ENCODE results near the gene CNIH2. TPM values are rescaled to one million over a fixed set of nuclear protein-coding genes. Genes with fewer than 3 reads are reported as not detected.
"Not testable (repeated sequence)": the region's sequence is repeated elsewhere in the genome, so short reads cannot be mapped to it uniquely, and the experiment has no call there.

Gene CNIH2
- total RNA-seq, 1 experiment from 2014 or later = 5.8 TPM

DNA sequence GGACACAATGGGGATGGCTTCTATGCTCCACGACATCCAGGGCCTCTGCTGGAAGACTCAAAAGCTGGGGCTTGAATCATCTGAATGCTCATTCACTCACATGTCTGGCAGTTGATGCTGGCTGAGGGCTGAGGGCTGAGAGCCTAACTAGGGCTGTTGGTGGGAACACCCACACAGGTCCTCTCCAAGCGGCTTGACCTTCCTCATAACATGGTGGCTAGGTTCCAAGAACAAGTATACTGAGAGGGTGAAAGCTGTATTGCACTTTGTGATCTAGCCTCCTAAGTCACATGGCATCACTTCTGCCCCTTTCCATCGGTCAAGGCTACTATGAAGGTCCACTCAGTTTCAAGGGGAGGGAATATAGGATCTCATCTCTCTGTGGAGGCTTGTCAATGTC, 21.2 kb downstream of the CNIH2 start:
- Histone ChIP-seq H3K27me3 (no peaks in the 10 kb centered on the region), H3K4me1 (no peaks in the 10 kb centered on the region), H3K27ac (no peak overlapping the region), H3K36me3 (no peaks in the 10 kb centered on the region), H3K4me3 (no peak overlapping the region), H3K9me3 (replicated peaks) (no peaks in the 10 kb centered on the region)
- no peak for DNase-seq

DNA sequence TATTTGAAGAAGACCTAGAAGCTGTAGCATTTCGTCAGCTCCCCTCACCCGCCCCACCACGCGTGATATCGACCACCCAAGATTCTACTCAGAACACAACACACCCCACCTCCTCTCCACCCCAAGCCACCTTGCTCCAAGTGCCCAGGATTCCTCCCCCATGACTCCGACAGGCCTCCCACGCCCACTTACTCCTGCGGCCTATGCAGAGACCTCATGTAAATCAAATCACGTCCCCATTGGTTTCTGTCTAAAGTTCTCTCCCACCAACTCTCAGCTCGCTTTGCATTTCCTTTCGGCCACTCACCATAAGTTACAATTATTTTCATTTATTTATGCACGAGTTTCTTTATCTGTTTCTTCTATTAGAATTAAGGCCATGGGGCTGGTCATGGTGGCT, 24.7 kb downstream of the CNIH2 start:
- no peak overlapping the region for H3K4me3 ChIP-seq
- H3K27ac ChIP-seq = no peak overlapping the region
- no peaks in the 10 kb centered on the region for H3K9me3 ChIP-seq (replicated peaks)
- H3K36me3 ChIP-seq = no peaks in the 10 kb centered on the region
- DNase-seq = no peak
- H3K4me1 ChIP-seq = no peaks in the 10 kb centered on the region
- H3K27me3 ChIP-seq = no peaks in the 10 kb centered on the region

DNA sequence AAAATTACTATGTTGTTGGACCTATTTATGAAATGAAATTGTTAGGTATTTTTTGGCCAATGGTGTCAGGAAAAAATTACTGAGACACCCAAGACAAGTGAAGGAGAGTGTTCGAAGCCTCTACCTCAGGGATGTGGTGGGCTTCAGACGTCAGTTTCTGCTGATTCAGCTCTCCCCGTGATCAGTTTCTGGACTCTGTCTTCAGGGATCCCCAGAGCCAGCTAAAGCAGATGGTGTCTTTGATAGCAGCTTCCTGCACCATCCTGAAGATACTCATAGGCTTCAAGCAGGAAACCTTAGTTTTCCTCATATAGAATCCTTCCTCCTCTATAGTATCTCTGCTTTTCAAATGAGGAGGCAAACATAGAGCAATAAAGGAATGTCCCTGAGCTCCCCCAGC, 31.5 kb downstream of the CNIH2 start:
- no peak overlapping the region for H3K4me3 ChIP-seq
- H3K27me3 ChIP-seq = no peaks in the 10 kb centered on the region
- no peak overlapping the region for H3K27ac ChIP-seq

DNA sequence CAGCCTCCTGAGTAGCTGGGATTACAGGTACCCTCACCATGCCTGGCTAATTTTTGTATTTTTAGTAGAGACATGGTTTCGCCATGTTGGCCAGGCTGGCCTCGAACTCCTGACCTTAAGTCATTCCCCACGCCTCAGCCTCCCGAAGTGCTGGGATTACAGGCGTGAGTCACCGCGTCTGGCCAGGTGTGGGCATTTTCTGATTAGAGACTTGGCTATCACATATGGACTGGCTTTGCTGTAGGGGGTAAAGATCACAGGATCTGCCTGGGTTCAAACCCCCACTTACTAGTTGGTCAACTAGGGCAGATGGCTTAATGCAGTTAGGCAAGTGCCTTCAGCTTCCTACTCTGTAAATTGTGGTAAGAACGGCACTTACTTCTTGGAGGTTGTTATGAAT, 32.3 kb downstream of the CNIH2 start:
- Histone ChIP-seq H3K27me3 (no peaks in the 10 kb centered on the region), H3K4me3 (no peak overlapping the region), H3K4me1 (no peaks in the 10 kb centered on the region), H3K36me3 (no peaks in the 10 kb centered on the region), H3K27ac (no peak overlapping the region), H3K9me3 (replicated peaks) (no peaks in the 10 kb centered on the region)
- DNase-seq = no peak

More for the DNA sequence above, 31.5 kb downstream of the CNIH2 start:
- DNase-seq = no peak
- H3K36me3 ChIP-seq = no peaks in the 10 kb centered on the region
- no peaks in the 10 kb centered on the region for H3K4me1 ChIP-seq
- H3K9me3 ChIP-seq (replicated peaks) = no peaks in the 10 kb centered on the region

DNA sequence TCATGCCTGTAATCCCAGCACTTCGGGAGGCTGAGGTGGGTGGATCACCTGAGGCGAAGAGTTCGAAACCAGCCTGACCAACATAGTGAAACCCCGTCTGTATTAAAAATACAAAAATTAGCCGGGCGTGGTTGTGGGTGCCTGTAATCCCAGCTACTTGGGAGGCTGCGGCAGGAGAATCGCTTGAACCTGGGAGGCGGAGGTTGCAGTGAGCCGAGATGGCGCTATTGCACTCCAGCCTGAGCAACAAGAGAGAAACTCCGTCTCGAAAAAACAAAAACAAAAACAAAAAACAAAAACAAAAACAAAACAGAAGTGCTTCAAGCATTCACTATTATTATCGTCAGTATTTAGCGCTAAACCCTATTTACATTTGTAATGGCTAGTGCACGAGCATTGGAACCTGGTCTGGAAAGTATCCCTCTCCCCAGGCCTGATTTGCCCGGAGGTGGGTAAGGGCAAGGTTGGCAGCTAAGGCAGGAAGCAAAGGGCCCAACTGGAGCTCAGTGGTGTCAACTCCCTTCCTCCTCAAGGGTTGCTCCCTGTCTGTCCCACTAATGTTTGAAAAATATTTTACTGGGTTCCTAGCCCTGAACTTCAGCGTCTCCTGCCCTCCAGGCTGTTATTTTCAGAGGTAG, 32.9 kb downstream of the CNIH2 start:
- not testable (repeated sequence) for H3K27ac ChIP-seq; H3K9me3 ChIP-seq (replicated peaks); H3K4me3 ChIP-seq; DNase-seq; H3K27me3 ChIP-seq; H3K4me1 ChIP-seq; H3K36me3 ChIP-seq

DNA sequence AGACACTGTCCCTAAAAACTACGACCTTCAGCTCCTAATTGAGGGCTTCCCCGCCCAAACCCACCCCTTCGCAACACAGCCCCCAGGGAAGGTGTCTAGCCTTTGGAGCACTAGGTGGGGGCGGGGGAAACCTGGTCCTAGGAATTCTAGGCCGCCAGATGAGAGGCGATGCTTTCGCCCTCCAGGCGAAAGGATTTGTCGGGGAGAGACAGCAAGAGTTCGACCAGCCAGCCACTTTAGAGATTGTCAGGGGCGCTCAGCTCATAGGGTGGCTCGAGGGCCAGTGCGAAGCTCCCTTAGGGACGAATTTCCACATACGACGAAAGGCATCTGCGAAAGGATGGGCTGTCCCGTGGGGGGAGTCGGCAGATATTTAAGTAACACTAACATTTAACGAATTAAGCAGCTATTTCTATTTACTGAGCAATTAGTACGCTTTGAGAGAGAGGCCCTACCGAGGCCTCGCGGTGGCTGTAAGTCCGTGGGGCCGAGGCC, 33.5 kb downstream of the CNIH2 start:
- Histone ChIP-seq H3K4me1 (no peaks in the 10 kb centered on the region), H3K27ac (no peak overlapping the region), H3K4me3 (peak overlapping the region; percentile 59), H3K36me3 (no peaks in the 10 kb centered on the region), H3K27me3 (no peaks in the 10 kb centered on the region; the same call in 1 of the 2 replicates), H3K9me3 (replicated peaks) (no peaks in the 10 kb centered on the region)
- no peak for DNase-seq

DNA sequence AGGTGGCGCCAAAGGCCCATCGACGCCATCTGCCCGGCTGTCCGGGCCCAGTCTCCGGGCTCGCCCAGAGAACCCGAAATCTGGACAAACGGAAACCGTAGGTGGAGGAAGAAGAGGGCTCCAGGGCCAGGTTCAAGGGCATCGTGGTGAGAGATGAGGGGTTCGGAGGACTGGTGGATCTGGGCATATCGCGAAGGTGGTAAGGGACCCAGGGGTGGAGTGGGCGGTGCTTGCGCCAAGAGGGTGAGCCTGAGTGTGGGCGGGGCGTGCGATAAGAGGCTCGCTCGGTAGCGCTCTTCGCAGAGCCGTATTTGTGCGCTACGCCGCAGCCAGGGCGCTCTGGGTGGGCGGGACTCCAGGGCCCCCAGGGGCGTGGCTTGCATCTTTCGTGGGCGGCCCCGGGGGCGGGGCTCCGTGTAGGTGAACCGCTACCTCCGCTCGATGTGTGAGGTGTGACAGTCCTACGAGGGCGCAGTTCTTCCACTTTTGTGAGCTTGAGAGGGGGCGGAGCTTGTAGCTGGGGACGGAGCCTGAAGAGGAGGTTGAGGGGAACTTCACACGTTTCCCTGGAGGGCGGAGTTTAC, 34.1 kb downstream of the CNIH2 start:
- Histone ChIP-seq H3K9me3 (replicated peaks) (no peaks in the 10 kb centered on the region), H3K27ac (peak overlapping the region; percentile 39), H3K36me3 (no peaks in the 10 kb centered on the region), H3K4me3 (peak overlapping the region; percentile 59), H3K4me1 (no peaks in the 10 kb centered on the region), H3K27me3 (no peaks in the 10 kb centered on the region; the same call in 1 of the 2 replicates)
- DNase-seq = peak; percentile 87 to 91

DNA sequence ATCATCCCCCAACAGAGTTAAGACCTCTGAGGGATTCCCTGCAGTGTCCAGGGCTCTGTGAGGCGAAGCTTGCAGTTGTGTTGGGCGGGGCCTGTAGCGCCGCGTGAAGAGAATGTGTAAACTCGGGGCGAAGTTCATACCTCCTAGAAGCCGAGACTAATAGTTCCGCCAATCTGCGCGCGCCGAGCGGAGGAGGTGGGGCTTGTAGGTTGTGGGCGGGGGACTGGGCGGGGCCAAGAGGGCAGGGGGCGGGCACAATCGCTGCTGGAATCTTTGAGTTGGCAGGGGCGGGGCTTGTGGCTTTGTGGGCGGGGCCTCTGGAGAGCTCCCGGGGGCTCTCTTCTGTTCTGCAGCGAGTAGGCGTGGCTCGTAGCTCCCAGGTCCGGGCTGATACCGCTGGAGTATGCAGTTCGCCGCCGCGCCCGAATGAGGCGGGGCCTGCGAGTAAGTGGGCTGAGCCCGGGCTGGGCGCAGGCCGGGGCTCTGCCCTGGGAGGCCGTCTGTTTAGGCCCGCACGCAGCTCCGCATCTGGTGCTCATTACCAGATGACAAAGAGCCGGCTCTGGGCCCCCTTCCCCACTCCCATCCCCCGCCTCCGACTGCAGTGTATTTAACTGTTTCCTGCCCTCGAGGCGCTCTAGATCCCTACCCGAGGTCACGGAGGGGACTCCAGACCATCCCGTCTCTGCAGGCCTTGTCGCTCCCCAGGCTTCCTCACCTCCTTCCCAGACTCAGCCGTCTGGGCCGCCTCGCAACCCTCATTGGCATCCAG, 34.8 kb downstream of the CNIH2 start:
- Histone ChIP-seq H3K4me1 (peaks cover 3% of the 10 kb centered on the region; the same call in 1 of the 2 replicates), H3K9me3 (replicated peaks) (no peaks in the 10 kb centered on the region), H3K4me3 (peak overlapping the region; percentile 59), H3K36me3 (no peaks in the 10 kb centered on the region), H3K27ac (peak overlapping the region; percentile 39), H3K27me3 (no peaks in the 10 kb centered on the region; the same call in 1 of the 2 replicates)
- peak; percentile 98 to 99 for DNase-seq

DNA sequence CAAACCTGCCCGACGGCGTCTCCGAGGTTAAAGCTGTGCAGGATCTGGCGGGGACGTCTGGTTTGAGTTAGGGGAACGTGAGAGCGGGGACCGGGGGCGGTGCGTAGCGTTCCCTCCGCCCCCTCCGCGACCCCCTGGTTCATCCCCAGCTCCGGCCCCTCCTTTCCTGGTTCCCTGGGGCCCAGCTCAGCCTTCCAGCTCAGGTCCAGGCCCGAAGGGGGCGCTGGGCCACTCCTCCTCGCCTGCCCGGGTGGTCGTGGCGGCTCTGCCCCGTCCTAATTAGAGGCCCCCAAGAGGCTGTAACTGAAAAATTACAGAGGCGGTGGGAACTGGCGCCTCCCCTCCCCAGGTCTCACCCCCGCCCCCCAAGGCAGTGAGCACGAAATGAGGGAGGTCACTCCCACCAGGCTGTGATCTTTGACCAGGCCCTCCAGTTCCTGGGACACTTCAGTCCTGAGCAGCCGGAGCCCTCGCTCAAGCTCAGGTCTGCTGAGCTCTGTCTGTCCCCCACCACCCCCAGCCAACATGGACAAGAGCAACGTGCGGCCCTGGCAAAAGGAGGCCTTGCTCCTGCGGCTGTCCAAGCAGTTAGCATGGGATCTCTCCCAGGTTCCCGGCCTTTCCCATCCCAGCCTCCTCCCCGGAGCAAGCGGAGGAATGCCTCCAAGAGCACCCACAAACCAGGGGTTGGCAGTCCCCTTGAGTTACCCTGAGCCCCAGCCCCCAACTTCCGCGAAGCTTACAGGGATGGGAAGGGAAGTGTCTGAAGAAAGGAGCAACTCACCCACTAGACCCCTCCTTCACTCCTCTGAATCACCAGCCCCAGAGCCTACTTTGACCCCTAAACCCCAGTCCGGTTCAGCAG, 35.6 kb downstream of the CNIH2 start:
- no peaks in the 10 kb centered on the region for H3K9me3 ChIP-seq (replicated peaks)
- DNase-seq = no peak
- no peaks in the 10 kb centered on the region; the same call in 1 of the 2 replicates for H3K27me3 ChIP-seq
- H3K4me3 ChIP-seq = peak overlapping the region; percentile 59
- no peak overlapping the region; the same call in 1 of the 2 replicates for H3K27ac ChIP-seq
- no peaks in the 10 kb centered on the region for H3K36me3 ChIP-seq
- H3K4me1 ChIP-seq = peaks cover 8% of the 10 kb centered on the region

DNA sequence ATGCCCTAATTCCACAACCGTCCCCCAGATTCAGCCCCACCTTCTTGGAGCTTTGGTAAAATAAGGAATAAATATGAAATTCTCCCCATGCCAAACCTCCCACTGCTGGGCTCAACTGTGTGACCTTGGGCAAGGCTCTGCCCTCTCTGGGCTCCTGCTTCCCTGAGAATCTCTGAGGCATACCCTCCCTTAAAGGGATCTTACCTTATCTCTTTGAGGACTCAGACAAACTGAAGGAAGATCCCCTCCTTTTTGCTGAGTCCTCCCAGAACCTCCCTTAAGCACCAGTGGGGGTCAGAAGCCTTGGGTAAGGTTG, 36.2 kb downstream of the CNIH2 start:
- no peak overlapping the region for H3K4me3 ChIP-seq
- no peak overlapping the region for H3K27ac ChIP-seq
- DNase-seq = no peak
- no peaks in the 10 kb centered on the region; the same call in 1 of the 2 replicates for H3K27me3 ChIP-seq
- H3K9me3 ChIP-seq (replicated peaks) = no peaks in the 10 kb centered on the region
- no peaks in the 10 kb centered on the region for H3K36me3 ChIP-seq
- H3K4me1 ChIP-seq = peaks cover 11% of the 10 kb centered on the region

DNA sequence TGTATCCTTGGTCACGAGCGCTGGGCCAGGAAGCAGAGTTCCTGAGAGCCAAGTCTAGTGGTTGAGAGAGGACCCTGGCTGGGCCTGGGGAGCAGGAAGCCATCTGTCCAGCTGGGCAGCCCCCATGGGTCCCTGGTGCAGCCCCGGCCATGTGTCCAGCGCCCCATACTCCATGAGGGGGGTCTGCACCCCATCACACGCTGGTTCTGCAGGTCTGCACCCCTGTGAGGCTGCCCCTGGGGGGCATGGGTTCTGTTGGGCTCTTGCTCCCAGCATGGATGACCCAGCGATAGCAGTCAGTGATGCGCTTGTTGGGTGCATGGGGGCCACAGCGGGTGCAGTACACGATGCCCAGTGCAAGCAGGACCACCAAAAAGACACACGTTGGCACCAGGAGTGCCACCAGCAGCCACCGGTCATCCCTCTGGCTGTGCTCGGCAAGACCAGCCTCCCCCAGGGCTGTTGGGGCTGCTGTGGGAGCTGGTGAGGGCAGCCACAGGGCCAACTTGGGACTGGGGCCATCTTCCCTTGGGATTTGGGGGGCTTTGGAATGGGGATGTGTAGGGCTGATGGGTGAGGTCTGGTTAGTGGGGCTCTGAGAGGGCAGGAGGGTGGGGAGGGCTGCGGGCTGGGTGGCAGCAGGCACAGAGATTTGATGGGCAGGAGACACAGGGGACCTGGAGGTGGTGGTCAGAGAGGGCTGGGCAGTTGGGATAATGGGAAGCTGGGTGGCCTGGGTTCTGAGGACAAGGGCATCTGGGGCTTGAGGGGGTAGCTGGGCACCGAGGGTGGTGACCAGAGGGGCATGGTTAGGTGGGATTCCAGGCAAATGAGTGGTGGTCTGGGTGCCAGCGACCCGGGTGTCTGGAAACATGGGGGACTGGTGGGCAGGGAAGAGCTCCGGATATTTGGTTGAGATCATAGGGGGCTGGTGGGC, 36.9 kb downstream of the CNIH2 start:
- peaks cover 11% of the 10 kb centered on the region for H3K4me1 ChIP-seq
- DNase-seq = no peak
- no peaks in the 10 kb centered on the region for H3K9me3 ChIP-seq (replicated peaks)
- no peak overlapping the region for H3K27ac ChIP-seq
- no peaks in the 10 kb centered on the region for H3K36me3 ChIP-seq
- H3K4me3 ChIP-seq = no peak overlapping the region
- H3K27me3 ChIP-seq = no peaks in the 10 kb centered on the region; the same call in 1 of the 2 replicates

DNA sequence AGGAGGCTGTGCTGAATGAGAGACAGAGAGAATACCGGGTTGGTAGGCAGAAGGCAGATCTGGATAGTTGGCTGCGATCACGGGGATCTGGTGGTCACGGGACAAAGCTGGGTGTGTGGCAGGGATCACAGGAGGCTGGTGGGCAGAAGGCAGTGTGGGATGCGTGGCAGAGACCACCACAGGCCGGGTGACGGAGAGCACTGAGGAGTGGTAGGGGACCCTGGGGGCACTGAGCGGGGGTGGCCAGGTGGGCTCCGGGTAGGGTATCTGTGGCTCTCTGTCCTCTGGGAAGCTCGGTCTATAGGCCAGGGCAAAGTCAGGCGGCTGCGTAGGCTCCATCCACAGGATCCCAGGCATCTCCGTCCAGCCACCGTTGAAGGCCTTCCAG, 37.5 kb downstream of the CNIH2 start:
- H3K27ac ChIP-seq = no peak overlapping the region
- H3K9me3 ChIP-seq (replicated peaks) = no peaks in the 10 kb centered on the region
- peaks cover 11% of the 10 kb centered on the region for H3K4me1 ChIP-seq
- no peaks in the 10 kb centered on the region for H3K36me3 ChIP-seq
- H3K27me3 ChIP-seq = no peaks in the 10 kb centered on the region; the same call in 1 of the 2 replicates
- DNase-seq = no peak
- no peak overlapping the region for H3K4me3 ChIP-seq

DNA sequence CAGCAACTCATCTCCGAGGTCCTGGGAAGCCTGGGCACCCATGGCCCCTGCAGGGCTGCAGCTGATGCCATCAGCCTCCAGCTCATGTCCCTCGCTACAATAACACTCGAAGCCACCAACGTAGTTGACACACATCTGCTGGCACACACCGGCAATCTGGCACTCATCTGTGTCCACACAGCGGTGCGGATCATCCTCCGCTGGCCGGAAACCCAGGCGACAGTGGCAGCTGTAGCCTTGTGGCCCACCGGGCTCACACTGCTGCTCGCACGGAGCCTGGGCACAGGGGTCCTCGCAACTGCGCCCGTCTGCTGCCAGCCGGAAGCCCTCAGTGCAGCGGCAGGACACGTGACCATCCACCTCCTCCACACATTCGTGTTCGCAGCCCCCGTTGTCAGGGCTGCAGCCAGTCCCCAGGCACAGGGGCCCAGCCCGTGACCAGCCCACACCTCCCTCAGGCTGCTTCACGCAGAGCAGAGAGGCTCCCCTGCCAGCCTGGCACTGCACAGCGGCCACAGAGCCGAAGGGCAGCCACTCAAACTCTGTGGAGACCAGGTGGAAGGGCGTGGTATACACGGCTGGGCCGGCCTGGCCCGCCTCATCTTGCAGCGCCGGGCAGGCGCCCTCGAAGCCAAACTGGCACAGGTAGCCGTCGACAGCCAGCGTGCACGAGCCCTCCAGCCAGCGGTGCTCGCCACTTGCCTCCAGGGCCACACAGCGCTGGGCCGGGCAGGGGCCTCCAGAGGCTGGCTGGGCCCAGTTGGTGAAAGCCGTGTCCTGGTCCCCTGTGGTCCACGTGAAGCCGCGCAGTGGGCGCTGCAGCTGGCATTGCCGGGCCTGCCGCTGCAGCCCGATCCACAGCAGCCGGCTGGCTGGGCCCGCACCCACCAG, 38.2 kb downstream of the CNIH2 start:
- H3K4me1 ChIP-seq = peaks cover 11% of the 10 kb centered on the region
- no peak for DNase-seq

More for the DNA sequence above, 38.2 kb downstream of the CNIH2 start:
- Histone ChIP-seq H3K36me3 (no peaks in the 10 kb centered on the region), H3K27me3 (no peaks in the 10 kb centered on the region; the same call in 1 of the 2 replicates), H3K4me3 (peak overlapping the region; percentile 47; the same call in 1 of the 2 replicates), H3K27ac (no peak overlapping the region), H3K9me3 (replicated peaks) (no peaks in the 10 kb centered on the region)

All from SJCRH30 (cell line).